GM18508 (cell line): ENCODE measurements around the gene UXT.
"Not testable (repeated sequence)": the region's sequence is repeated elsewhere in the genome, so short reads cannot be mapped to it uniquely, and the experiment has no call there.

Experiments
- ATAC-seq: cut with Tn5 transposase; IDR thresholded peaks from one replicate; pipeline ENCODE4 v1.9.1; 2021; ENCODE audit warnings: moderate number of reproducible peaks; ENCODE audit not compliant: insufficient read depth, unreplicated experiment

UXT gene, protein sequence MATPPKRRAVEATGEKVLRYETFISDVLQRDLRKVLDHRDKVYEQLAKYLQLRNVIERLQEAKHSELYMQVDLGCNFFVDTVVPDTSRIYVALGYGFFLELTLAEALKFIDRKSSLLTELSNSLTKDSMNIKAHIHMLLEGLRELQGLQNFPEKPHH

DNA sequence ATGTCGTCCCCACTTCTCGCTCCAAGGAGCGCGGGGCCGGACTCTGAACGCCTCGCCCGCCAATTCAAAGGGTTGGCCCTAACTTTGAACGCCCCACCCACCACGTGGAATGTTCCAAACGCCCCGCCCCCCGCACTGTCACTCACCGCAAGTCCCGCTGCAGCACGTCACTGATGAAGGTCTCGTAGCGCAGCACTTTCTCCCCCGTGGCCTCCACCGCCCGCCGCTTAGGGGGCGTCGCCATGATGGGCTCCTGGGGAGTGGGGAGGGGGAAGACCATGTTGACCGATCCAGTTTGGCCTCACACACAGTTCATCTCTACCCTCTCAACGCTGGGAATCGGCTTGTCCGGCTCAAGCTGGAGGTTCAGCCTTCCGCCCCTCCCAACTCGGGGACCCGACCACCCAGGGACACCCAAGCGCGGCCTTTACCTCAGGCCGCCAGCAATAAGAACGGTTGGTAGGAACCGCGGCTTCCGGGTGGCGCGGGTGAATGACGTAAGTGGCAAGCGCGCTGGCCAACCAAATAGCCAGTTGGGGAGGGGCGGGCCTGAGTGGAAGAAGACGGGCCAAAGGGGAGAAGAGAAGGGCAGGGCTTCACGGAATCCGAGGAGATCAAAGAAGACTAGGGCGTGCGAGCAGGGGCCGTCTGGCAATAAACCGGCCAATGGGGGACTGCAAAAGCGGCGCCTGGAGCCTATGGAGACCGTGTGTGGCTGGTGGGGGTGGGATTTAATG lies at the start of gene UXT:
Gene UXT, minus strand, starts transcription at position 497 of the 737 bp plus-strand sequence. Its CDS starts 253 bp downstream, at position 244.
- peak; percentile 49 for ATAC-seq

GRCh38 chrX:47707031-47707780 lies 48.2 kb upstream of the UXT start:
- no peak for ATAC-seq

DNA sequence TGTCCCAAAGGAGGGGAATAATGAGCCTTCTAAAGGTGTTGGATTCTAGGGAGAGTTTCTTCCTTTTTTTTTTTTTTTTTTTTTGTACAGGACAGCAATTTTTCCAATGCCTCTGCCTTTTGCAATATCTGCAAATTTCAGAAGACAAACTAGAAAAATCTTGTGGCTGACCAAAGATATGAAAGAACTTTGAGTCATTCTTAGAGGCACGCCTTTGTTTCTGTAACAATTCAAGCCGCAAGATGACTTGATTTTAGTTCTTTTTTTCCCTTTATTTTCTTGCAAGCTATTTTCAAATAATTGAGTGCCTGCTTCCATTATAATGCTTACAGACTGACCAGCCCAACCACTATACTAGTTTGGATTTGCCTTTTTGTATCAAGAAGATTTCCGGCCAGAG lies 47.6 kb upstream of the UXT start:
- no peak for ATAC-seq

GRCh38 chrX:47704736-47705135 lies 45.8 kb upstream of the UXT start:
- ATAC-seq = no peak

DNA sequence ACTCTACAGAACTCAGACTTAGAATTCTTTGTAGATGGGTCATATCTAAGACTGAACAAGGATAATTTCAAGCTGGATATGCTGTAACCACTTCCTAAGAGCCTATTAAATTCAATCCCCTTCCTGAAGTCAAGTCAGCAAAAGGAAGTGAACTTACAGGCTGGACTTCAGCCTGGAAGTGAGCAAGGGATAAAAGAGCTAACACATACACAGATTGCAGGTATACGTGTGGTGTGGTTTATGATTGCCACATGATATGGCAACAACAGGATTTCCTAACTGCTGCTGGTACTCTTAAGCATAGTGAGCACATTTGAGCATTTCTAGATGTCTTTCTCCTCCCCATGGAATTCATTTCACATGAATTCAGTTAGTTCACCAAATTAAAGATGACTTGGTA lies 38.2 kb upstream of the UXT start:
- no peak for ATAC-seq

GRCh38 chrX:47690175-47690574 lies 31.2 kb upstream of the UXT start:
- ATAC-seq = no peak

GRCh38 chrX:47687263-47687662 lies 28.3 kb upstream of the UXT start:
- ATAC-seq = no peak

GRCh38 chrX:47683829-47684205 lies 24.8 kb upstream of the UXT start:
- ATAC-seq = no peak

DNA sequence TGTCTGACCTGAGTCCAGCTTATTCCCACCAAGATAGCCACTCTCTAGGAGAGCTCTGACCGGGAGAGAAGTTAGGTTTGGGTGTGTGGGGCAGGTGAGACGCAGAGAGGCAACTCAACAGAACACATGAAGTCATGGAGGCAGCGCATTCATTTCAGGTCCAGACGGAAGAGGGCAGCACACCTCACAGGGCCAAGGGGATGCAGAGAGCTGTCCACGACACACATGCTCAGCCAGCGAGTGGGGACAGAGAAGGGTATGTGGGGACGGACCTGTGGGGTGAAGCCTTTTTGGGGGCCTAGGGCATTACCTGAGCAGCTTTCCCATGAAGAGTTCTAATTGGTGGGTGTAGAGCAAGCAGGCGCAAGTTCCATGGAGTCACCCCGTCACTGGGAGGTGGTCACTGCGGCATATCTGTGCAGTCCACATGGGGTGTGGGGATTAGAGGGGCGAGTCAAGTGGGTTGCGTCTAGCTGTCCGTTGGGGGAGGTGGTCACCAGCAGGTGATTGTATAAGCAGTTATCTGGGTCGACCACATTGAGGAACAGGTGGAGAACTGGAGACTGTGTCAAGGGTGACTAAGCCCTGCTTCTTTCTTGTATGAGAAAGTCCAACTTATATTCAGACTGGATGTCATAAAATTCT lies 24.3 kb upstream of the UXT start:
- ATAC-seq = no peak

GRCh38 chrX:47675959-47676859 lies 17.2 kb upstream of the UXT start:
- not testable (repeated sequence) for ATAC-seq

DNA sequence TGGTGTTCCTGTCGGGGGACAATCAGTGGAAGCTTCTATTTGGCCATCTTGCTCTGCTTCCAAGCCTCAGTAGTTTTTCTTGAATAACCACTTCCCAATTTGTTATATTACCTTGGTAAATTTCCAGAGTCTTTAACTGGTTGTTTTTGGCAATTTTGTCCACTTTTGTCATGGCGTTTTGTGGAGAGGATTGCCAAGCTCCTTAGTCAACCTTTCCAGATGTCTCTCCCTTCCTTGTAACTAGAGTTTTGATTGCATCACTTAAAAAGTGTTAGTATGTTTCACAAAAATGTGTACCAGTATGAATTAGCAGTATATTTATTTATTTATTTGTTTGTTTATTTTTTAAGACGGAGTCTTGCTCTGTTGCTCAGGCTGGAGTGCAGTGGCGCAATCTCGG lies 15.8 kb upstream of the UXT start:
- no peak for ATAC-seq

- not testable (repeated sequence) for ATAC-seq
These were observed 6.8 kb upstream of the UXT start for GRCh38 chrX:47665797-47666196.

- ATAC-seq = no peak
These were observed 5.8 kb upstream of the UXT start for GRCh38 chrX:47664737-47665136.

GRCh38 chrX:47662144-47662657 lies 3.2 kb upstream of the UXT start:
- no peak for ATAC-seq

DNA sequence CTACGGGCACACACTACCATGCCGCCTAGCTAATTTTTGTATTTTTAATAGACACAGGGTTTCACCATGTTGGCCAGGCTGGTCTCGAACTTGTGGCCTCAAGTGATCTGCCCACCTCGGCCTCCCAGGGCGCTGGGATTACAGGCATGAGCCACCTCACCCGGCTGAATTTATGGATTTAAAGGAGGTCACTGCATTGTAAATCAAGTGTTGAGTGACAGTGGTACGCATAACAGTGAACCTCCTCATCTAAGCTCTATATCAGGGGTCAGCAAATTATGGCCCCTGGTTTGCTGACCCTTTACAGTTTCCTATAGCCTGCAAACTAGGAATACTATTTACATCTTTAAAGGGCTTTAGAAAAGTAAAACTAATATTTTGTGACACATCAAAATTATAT lies 2.6 kb upstream of the UXT start:
- no peak for ATAC-seq

GRCh38 chrX:47659421-47659726 lies 394 bp upstream of the UXT start:
- ATAC-seq = no peak

GRCh38 chrX:47658301-47658683 lies 688 bp downstream of the UXT start:
- no peak for ATAC-seq

DNA sequence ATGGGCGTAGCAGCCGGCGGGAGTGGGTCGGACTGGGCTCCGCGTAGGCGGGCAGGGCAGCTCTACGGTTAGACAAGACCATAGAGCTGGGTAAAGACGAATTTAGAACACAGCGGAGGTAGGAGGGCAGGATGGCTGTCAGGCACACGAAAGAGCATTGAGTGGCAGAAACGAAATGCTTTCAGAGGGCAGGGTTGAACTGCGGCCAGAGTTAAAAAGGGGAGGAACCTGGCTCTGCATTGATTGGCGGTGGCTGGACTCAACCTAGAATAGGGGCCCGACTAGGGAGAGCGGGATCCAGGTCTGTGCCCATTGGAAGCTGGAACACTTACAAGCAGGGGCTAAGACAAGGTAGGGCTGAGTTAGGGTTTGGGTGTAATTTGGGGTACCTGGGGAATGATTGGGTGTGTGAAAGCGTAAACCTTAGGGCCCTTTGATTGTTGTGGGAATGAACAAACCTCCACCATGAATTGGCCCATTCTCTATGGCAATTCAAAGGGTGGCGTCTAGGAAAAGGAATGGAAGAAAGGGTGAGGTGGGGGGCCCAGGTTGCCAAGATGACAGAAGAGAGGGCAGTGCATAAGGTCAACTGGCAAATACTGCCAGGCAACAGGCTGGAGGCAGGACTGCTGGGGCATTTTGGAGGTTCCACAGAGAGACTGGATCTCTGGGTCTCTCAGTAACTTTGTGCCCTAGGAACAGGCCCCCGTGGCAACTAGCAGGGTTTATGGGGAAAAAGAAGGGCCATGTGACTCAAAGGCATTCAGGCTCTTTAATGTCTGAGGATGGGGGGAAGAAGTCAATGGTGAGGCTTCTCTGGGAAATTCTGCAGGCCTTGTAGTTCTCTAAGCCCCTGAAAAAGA lies 7.7 kb downstream of the UXT start:
- ATAC-seq = no peak
